ENCODE measurements around the gene CNTN4.

The CNTN4 gene

DNA sequence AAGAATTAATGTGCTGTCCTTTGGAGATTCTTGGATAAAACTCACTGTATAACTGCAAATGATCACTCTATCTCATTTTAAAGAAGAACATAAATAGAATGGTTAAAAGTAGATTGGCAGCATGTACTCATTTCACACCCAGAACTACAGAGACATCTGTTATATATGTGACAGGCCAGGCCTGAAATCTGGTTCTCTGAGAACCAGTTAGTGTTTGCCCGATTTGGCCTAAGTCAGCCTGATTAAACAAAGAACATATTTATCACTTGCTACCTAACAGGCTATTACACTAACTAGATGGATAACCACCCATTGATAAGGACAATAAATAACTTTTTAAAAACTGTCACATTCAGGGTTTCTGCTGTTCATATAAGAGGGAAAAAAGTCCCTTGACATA is 460.1 kb downstream of the CNTN4 start:
- Histone ChIP-seq H3K36me3 (ENCODE audit: insufficient read depth, low read length) (no peaks in the 10 kb centered on the region), H3K27me3 (ENCODE audit: insufficient read depth, low read length, poor library complexity) (no peaks in the 10 kb centered on the region), H3K4me3 (ENCODE audit: low read depth in 1 of 2, low read length in 2 of 2) (no peak overlapping the region), H3K79me2 (ENCODE audit: insufficient read depth, low read length) (no peaks in the 10 kb centered on the region), H3K27ac (ENCODE audit: low read length) (no peak overlapping the region), H2AFZ (ENCODE audit: low read depth, low read length) (no peak overlapping the region), H3K4me1 (ENCODE audit: insufficient read depth, low read length) (no peaks in the 10 kb centered on the region), H3K9me3 (ENCODE audit: insufficient read depth, low read length, severe bottlenecking) (no peaks in the 10 kb centered on the region), H4K20me1 (ENCODE audit: insufficient read depth, low read length) (no peaks in the 10 kb centered on the region), H3K9ac (ENCODE audit: low read depth, low read length) (no peak overlapping the region), H3K4me2 (ENCODE audit: insufficient read depth, low read length) (no peak overlapping the region)
- ATAC-seq (ENCODE audit: insufficient read depth, low read depth) (no peak), DNase-seq (no peak)
- no peak for TF ChIP-seq EZH2 (IDR thresholded peaks at IDR 0.05; ENCODE audit: borderline replicate concordance, low read depth, low read length, severe bottlenecking)
- TF ChIP-seq, protein P1, sequence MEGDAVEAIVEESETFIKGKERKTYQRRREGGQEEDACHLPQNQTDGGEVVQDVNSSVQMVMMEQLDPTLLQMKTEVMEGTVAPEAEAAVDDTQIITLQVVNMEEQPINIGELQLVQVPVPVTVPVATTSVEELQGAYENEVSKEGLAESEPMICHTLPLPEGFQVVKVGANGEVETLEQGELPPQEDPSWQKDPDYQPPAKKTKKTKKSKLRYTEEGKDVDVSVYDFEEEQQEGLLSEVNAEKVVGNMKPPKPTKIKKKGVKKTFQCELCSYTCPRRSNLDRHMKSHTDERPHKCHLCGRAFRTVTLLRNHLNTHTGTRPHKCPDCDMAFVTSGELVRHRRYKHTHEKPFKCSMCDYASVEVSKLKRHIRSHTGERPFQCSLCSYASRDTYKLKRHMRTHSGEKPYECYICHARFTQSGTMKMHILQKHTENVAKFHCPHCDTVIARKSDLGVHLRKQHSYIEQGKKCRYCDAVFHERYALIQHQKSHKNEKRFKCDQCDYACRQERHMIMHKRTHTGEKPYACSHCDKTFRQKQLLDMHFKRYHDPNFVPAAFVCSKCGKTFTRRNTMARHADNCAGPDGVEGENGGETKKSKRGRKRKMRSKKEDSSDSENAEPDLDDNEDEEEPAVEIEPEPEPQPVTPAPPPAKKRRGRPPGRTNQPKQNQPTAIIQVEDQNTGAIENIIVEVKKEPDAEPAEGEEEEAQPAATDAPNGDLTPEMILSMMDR (IDR thresholded peaks at IDR 0.05; ENCODE audit: borderline replicate concordance, extremely low read depth, low read length, poor library complexity, severe bottlenecking): no peak

DNA sequence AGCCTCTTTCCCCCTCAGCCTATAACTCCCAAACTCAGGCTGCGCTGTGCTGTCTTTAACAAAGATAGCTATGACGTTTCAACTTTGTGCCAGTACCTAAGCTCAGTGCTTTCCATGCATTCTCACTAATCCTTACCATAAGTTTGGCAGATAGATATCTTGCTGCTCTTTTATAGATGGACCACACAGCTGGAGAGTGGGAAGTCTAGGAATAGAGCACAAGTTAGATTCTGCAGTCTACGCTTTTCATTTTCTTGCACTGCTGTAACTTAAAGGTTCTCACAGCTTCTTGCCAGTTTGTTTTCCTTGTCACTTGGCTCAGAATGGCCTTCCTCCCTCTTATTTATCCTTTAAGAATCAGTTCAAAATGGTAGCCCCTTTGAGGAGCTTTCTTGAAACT is 468.8 kb downstream of the CNTN4 start:
- no peaks in the 10 kb centered on the region for H3K27me3 ChIP-seq (ENCODE audit: insufficient read depth, low read length, poor library complexity)
- H3K9me3 ChIP-seq (ENCODE audit: insufficient read depth, low read length, severe bottlenecking): no peaks in the 10 kb centered on the region
- no peaks in the 10 kb centered on the region for H3K79me2 ChIP-seq (ENCODE audit: insufficient read depth, low read length)
- no peak for TF ChIP-seq EZH2 (IDR thresholded peaks at IDR 0.05; ENCODE audit: borderline replicate concordance, low read depth, low read length, severe bottlenecking)
- TF ChIP-seq, protein P1 (IDR thresholded peaks at IDR 0.05; ENCODE audit: borderline replicate concordance, extremely low read depth, low read length, poor library complexity, severe bottlenecking): no peak
- no peak overlapping the region for H3K9ac ChIP-seq (ENCODE audit: low read depth, low read length)
- H3K27ac ChIP-seq (ENCODE audit: low read length): no peak overlapping the region
- no peak for DNase-seq
- no peak overlapping the region for H2AFZ ChIP-seq (ENCODE audit: low read depth, low read length)
- no peak overlapping the region for H3K4me2 ChIP-seq (ENCODE audit: insufficient read depth, low read length)
- ATAC-seq (ENCODE audit: insufficient read depth, low read depth): no peak
- H3K36me3 ChIP-seq (ENCODE audit: insufficient read depth, low read length): no peaks in the 10 kb centered on the region
- no peak overlapping the region for H3K4me3 ChIP-seq (ENCODE audit: low read depth in 1 of 2, low read length in 2 of 2)
- no peaks in the 10 kb centered on the region for H4K20me1 ChIP-seq (ENCODE audit: insufficient read depth, low read length)
- no peaks in the 10 kb centered on the region for H3K4me1 ChIP-seq (ENCODE audit: insufficient read depth, low read length)

DNA sequence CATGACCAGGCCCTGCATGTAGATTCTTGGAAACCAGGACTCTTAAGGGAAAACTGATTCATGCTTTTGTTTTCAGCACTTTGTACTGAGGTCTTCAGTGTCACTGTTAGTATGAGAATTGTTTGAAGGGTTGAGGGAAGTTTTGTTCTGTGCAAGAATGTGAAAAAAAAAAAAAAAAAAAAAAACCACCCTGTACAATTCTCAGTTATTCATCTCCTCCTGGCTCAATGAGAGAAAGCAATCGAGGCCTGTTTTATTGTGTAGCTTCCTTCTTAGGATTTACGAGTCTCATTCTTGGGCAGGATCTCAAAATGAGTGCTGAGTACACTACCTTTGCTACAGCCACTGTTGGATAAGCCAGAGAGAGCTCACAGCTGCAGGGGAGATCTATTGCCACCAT is 469.5 kb downstream of the CNTN4 start:
- H3K9ac ChIP-seq (ENCODE audit: low read depth, low read length): no peak overlapping the region
- no peaks in the 10 kb centered on the region for H3K9me3 ChIP-seq (ENCODE audit: insufficient read depth, low read length, severe bottlenecking)
- H3K4me2 ChIP-seq (ENCODE audit: insufficient read depth, low read length): no peak overlapping the region
- no peak overlapping the region for H3K27ac ChIP-seq (ENCODE audit: low read length)
- H4K20me1 ChIP-seq (ENCODE audit: insufficient read depth, low read length): no peaks in the 10 kb centered on the region
- no peak for ATAC-seq (ENCODE audit: insufficient read depth, low read depth)
- no peaks in the 10 kb centered on the region for H3K79me2 ChIP-seq (ENCODE audit: insufficient read depth, low read length)
- H3K27me3 ChIP-seq (ENCODE audit: insufficient read depth, low read length, poor library complexity): no peaks in the 10 kb centered on the region
- no peak for DNase-seq
- H2AFZ ChIP-seq (ENCODE audit: low read depth, low read length): no peak overlapping the region
- no peak overlapping the region for H3K4me3 ChIP-seq (ENCODE audit: low read depth in 1 of 2, low read length in 2 of 2)
- TF ChIP-seq, protein P1 (IDR thresholded peaks at IDR 0.05; ENCODE audit: borderline replicate concordance, extremely low read depth, low read length, poor library complexity, severe bottlenecking): no peak
- TF ChIP-seq EZH2 (IDR thresholded peaks at IDR 0.05; ENCODE audit: borderline replicate concordance, low read depth, low read length, severe bottlenecking): no peak
- H3K4me1 ChIP-seq (ENCODE audit: insufficient read depth, low read length): no peaks in the 10 kb centered on the region
- H3K36me3 ChIP-seq (ENCODE audit: insufficient read depth, low read length): no peaks in the 10 kb centered on the region

DNA sequence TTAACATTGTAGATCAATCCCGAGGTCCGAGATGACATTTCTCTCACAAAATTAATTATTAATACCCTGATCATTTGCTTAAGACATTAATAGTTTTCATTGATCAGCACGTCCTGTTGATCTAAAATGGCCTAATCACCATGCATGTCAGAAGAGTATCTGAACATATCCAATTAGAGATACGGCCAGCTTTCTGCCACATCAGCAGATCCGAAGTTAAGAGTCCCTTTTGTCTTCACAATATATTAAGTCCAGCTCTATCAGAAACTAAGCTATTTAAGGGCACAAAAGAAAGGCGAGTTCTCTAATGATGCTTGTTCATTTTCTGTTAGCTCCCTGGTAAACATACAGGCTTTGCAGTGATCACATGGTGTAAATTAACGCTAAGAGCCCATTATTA is 470.3 kb downstream of the CNTN4 start:
- Histone ChIP-seq H3K79me2 (ENCODE audit: insufficient read depth, low read length) (no peaks in the 10 kb centered on the region), H4K20me1 (ENCODE audit: insufficient read depth, low read length) (no peaks in the 10 kb centered on the region), H3K27me3 (ENCODE audit: insufficient read depth, low read length, poor library complexity) (no peaks in the 10 kb centered on the region), H3K9ac (ENCODE audit: low read depth, low read length) (no peak overlapping the region), H3K4me2 (ENCODE audit: insufficient read depth, low read length) (no peak overlapping the region), H2AFZ (ENCODE audit: low read depth, low read length) (no peak overlapping the region), H3K9me3 (ENCODE audit: insufficient read depth, low read length, severe bottlenecking) (no peaks in the 10 kb centered on the region), H3K36me3 (ENCODE audit: insufficient read depth, low read length) (no peaks in the 10 kb centered on the region), H3K27ac (ENCODE audit: low read length) (no peak overlapping the region), H3K4me3 (ENCODE audit: low read depth in 1 of 2, low read length in 2 of 2) (no peak overlapping the region), H3K4me1 (ENCODE audit: insufficient read depth, low read length) (no peaks in the 10 kb centered on the region)
- DNase-seq (no peak), ATAC-seq (ENCODE audit: insufficient read depth, low read depth) (no peak)
- TF ChIP-seq, protein P1 (IDR thresholded peaks at IDR 0.05; ENCODE audit: borderline replicate concordance, extremely low read depth, low read length, poor library complexity, severe bottlenecking): no peak
- TF ChIP-seq EZH2 (IDR thresholded peaks at IDR 0.05; ENCODE audit: borderline replicate concordance, low read depth, low read length, severe bottlenecking): no peak

Measured in DND-41 (cell line).